DMS 273 treated with DMSO at 0.1 percent for 48 hours (cell line): ENCODE results near the gene INPP5A.

Source experiments
- DNase-seq: peaks from one replicate; lab custom pipeline; 2025; lab: John Stamatoyannopoulos, UW

The INPP5A gene

DNA sequence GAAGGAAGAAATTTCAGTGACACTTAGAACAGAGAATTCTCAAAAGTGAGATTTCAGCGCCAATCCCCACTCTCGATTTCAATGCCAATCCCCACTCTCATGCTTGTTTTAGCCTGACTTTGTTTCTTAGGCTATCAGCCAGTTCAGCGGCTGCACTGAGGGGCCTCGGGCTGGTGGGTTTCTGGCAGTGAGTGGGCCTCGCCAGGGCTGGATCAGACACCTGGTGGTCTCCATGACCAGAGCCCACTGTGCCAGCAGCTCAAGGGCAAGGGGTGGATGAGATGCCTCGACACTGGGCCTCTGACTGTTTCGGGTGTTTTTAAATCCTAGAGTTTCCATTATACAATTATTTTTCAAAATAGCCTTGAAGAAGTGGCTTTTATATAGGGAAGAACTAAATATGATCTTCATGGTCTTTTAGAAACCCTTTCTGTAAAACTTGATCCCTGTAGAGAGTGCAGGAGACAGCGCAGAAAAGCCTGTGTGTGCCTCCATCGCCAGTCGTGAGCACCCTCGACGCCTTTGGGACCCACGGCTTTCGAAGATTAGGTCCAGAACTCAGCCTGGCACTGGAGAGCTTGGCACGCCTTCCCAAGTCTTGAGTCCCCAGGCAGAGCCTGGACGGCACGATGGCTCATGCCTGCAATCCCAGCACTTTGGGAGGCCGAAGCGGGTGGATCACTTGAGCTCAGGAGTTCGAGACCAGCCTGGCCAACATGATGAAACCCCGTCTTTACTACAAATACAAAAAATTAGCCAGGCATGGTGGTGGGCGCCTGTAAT, 76.2 kb downstream of the INPP5A start:
- DNase-seq = no peak

DNA sequence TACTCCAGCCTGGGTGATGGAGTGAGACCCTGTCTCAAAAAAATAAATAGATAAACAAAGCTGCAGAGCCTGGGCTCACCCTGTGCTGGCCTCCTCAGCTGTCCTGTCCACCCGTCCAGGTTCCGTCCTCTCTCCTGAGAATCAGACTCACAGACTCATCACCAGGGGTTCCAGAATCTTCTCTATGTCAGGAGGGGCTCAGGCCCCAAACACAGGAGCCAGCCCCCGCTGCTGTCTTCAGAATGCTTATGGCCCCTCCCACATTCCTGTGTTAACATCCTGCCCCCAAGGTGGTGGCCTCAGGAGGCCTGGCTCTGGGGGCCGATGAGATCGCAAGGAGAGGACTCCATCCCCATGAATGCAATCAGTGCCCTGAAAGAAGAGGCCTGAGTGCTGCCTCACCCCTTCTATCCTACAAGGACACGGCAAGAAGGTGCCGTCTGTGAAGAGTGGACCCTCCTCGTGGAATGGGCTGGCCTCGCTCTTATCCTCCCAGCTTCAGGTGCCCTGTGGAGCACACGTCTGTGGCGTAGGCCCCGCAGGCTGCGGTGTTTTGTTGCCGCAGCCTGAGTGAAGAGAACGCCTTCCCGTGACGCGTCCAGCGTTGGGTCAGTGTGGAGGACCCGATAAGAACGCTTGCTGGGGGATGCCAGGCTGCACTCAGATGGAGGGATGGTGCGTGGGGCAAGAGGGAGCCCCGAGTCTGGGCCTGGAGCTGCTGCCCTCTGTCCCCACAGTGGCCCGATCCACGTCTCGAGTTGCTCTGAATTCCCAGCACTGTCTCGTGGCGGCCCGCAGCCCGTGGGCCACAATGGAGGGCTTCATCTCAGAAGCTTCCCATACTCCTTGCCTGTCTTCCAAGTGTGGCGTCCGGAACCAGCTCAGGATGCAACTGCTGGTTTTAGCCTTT, 77.1 kb downstream of the INPP5A start:
- DNase-seq = no peak

- no peak for DNase-seq
Measured at GRCh38 chr10:132615341-132616169, 78.0 kb downstream of the INPP5A start.

DNA sequence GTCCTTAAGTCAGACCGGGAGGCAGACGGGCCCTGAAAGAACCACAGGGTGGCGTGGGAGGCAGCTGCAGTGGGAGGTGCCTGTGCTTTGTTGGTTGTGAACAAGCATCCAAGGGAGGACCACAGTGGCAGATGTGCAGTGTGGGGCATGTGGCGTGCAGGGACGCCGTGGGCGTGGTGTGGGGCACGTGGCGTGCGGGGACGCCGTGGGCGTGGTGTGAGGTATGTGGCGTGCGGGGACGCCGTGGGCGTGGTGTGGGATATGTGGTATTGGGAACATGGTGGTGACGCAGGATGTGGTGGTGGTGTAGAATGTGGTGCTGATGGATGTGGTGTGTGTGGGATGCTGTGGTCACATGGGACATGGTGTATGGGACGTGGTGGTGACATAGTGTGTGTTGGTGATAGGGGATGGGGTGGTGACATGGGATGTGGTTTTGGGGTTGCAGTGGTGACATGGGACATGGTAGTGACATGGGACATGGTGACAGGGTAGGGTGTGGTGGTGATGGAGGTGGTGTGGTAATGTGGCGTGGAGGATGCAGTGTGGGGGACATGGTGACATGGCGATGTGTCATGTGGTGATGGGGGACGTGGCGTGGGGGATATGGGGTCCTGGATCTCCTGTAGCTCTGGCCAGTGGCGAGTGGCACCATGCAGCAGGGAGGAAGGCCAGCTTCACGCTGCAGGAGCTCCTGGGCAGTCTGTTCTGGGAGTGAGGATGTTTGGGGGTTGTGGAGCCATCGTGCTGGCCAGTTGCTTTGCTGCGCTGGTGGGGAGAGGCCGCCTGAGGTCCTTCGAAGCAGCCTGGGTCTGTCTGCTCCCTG, 78.8 kb downstream of the INPP5A start:
- no peak for DNase-seq

DNA sequence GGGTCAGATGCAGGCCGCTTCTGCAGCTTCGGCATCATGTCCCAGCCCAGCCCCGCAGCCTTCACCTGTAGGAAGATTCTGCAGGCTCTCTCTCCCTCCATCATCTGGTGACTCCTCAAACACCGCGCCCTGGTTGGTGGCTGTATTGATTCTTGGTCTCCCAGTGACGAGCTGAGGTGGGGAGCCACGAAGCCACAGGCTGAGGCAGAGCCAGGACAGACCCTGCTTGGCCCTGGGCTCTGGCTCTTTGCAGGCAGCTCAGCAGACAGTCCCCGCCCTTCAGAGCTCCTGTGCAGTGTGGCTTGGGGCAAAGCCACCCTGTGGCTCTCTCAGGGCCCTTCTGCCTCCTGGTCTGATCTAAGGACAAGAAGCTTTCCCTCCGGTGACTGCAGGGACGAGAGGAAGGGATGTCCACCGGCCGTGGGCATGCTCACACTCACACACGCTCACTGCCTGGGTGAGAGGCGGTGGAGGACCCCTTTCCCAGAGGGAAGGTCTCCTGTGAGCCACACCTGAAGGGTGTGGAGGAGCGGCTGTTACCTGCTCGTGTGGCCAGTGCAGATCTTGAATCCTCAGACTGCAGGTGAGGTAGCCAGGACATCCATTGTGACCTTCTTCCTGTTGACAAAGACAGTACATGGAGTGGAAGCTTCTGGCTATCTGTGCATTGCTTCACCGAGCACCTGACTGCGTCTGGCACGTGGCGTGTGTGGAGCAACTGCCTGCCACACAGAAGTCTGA, 79.6 kb downstream of the INPP5A start:
- DNase-seq = no peak

GRCh38 chr10:132617737-132618052, 80.1 kb downstream of the INPP5A start:
- DNase-seq = no peak

GRCh38 chr10:132618158-132618919, 80.8 kb downstream of the INPP5A start:
- DNase-seq = no peak

GRCh38 chr10:132619927-132620326, 82.3 kb downstream of the INPP5A start:
- no peak for DNase-seq

GRCh38 chr10:132624061-132624846, 86.7 kb downstream of the INPP5A start:
- DNase-seq = no peak

DNA sequence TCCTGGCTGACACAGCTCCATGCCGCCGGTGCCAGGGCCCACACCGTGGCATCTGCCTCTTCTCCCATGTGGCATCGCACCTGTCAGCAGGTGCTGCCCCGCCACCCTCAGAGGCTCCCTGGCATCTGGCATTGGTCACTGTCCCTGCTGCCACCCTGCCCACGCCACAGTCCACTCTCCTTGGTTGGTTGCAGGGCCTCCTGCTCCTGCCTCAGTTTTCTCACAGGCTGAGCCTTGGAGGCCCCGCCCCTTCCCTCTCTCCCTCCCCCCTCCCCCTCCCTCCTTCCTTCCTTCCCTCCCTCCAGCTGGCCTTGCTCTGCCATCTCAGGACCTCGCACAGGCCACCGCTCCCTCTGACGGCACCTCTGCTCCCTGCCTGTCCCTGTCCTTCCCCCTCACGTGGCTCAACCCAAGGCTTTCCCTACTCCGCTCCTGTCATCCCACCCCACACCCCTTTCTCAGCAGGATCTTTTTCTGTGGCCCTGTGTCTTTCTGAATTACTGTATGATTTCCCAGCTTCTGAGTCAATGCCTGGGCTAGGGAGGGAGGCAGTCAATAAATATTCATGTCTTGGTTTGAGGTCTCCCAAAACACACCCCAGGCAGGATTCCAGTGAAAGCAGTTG, 87.4 kb downstream of the INPP5A start:
- no peak for DNase-seq

GRCh38 chr10:132626019-132626760, 88.6 kb downstream of the INPP5A start:
- DNase-seq = no peak

GRCh38 chr10:132626761-132627665, 89.4 kb downstream of the INPP5A start:
- no peak for DNase-seq

- no peak for DNase-seq
Measured at GRCh38 chr10:132627666-132628531, 90.3 kb downstream of the INPP5A start.

GRCh38 chr10:132628966-132629900, 91.6 kb downstream of the INPP5A start:
- no peak for DNase-seq

DNA sequence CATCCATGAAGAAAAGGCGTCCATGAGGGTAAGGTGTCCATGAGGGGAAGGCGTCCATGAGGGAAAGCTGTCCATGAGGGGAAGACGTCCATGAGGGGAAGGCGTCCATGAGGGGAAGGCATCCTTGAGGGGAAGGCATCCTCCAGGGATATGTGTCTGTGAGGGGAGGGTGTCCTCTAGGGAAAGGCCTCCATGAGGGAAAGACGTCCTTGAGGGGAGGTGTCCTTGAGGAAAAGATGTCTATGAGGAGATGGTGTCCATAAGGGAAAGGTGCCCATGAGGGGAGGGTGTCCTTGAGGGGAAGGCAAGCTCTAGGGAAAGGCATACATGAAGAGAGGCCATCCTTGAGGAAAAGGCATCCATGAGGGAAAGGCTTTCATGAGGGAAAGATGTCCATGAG, 92.6 kb downstream of the INPP5A start:
- no peak for DNase-seq
